SK-N-SH treated with all-trans-retinoic acid at 6 μM for 48 hours (cell line): Measurements from ENCODE around the gene ATP6AP2.
"Not testable (repeated sequence)": the region's sequence is repeated elsewhere in the genome, so short reads cannot be mapped to it uniquely, and the experiment has no call there.

Source experiments
- ATAC-seq: fragments of 200-7000 bp; cut with Tn5 transposase; 3 replicates; pipeline ENCODE4 v1.9.1; 2020; ENCODE audit warnings: mild to moderate bottlenecking, moderate library complexity
- ARNTL ChIP-seq: fragments of 450-650 bp; formaldehyde crosslinking; IDR thresholded peaks from 2 replicates; pipeline ENCODE4 v1.5.0; 2020; ENCODE audit warnings: low read depth, mild to moderate bottlenecking, moderate library complexity, borderline replicate concordance
- BACH2 ChIP-seq: fragments of 250-450 bp; sonication (Bioruptor Pico); IDR thresholded peaks from 2 replicates; pipeline ENCODE4 v1.9.0; 2021; ENCODE audit warnings: mild to moderate bottlenecking, borderline replicate concordance
- CSDC2 ChIP-seq: fragments of 250-450 bp; sonication (Bioruptor Pico); IDR thresholded peaks from 2 replicates; pipeline ENCODE4 v1.5.0; 2020; ENCODE audit warnings: mild to moderate bottlenecking, moderate library complexity
- ESRRG ChIP-seq: fragments of 250-450 bp; sonication (Bioruptor Pico); IDR thresholded peaks from 2 replicates; pipeline ENCODE4 v1.6.1; 2021; ENCODE audit warnings: mild to moderate bottlenecking
- GLIS3 ChIP-seq: fragments of 250-450 bp; sonication (Bioruptor Pico); IDR thresholded peaks from 2 replicates; pipeline ENCODE4 v1.5.0; 2020; ENCODE audit warnings: mild to moderate bottlenecking, moderate library complexity
- ISL1 ChIP-seq: fragments of 250-450 bp; sonication (Bioruptor Pico); IDR thresholded peaks from 2 replicates; pipeline ENCODE4 v2.1.2; 2022; ENCODE audit warnings: mild to moderate bottlenecking, moderate library complexity
- OSR1 ChIP-seq: fragments of 250-450 bp; sonication (Bioruptor Pico); IDR thresholded peaks from 2 replicates; pipeline ENCODE4 v1.8.0; 2022; ENCODE audit warnings: moderate library complexity, mild to moderate bottlenecking, inconsistent platforms
- PPARA ChIP-seq: fragments of 250-450 bp; sonication (Bioruptor Pico); IDR thresholded peaks from 2 replicates; pipeline ENCODE4 v1.5.0; 2020; ENCODE audit warnings: mild to moderate bottlenecking, borderline replicate concordance
- SNAI2 ChIP-seq: fragments of 250-450 bp; sonication (Bioruptor Pico); IDR thresholded peaks from 2 replicates; pipeline ENCODE4 v1.5.0; 2020; ENCODE audit warnings: mild to moderate bottlenecking, moderate library complexity
- TCF4 ChIP-seq: fragments of 250-450 bp; sonication (Bioruptor Pico); IDR thresholded peaks from 2 replicates; pipeline ENCODE4 v1.8.0; 2021; ENCODE audit warnings: mild to moderate bottlenecking, moderate library complexity, borderline replicate concordance
- TOX ChIP-seq: fragments of 250-450 bp; sonication (Bioruptor Pico); IDR thresholded peaks from 2 replicates; pipeline ENCODE4 v1.8.0; 2021; ENCODE audit warnings: mild to moderate bottlenecking, moderate library complexity, borderline replicate concordance
- ZFP3 ChIP-seq: fragments of 250-450 bp; sonication (Bioruptor Pico); IDR thresholded peaks from 2 replicates; pipeline ENCODE4 v1.5.0; 2020; ENCODE audit warnings: mild to moderate bottlenecking, moderate library complexity
- ZNF565 ChIP-seq: fragments of 450-650 bp; formaldehyde crosslinking; conservative IDR thresholded peaks from 2 replicates; pipeline ENCODE4 v1.5.0; 2020; ENCODE audit warnings: low read depth, mild to moderate bottlenecking, moderate library complexity
- ZNF8 ChIP-seq: fragments of 450-650 bp; formaldehyde crosslinking; IDR thresholded peaks from 2 replicates; pipeline ENCODE4 v1.5.0; 2020; ENCODE audit warnings: mild to moderate bottlenecking, moderate library complexity
- TF ChIP-seq, protein P1 (sequence below): fragments of 250-450 bp; sonication (Bioruptor Pico); IDR thresholded peaks from 2 replicates; pipeline ENCODE4 v1.5.0; 2020; ENCODE audit warnings: mild to moderate bottlenecking, moderate library complexity
- TF ChIP-seq, protein P2 (sequence below): fragments of 250-450 bp; sonication (Bioruptor Pico); IDR thresholded peaks from 2 replicates; pipeline ENCODE4 v1.5.1; 2021; ENCODE audit warnings: mild to moderate bottlenecking, moderate library complexity
- TF ChIP-seq, protein P3 (sequence below): fragments of 250-450 bp; sonication (Bioruptor Pico); IDR thresholded peaks from 2 replicates; pipeline ENCODE4 v1.8.0; 2020; ENCODE audit warnings: mild to moderate bottlenecking, moderate library complexity, borderline replicate concordance
- TF ChIP-seq, protein P4 (sequence below): fragments of 250-450 bp; sonication (Bioruptor Pico); IDR thresholded peaks from 2 replicates; pipeline ENCODE4 v1.5.1; 2020; ENCODE audit warnings: low read depth, mild to moderate bottlenecking, moderate library complexity
- TF ChIP-seq, protein P5 (sequence below): fragments of 250-450 bp; sonication (Bioruptor Pico); IDR thresholded peaks from 2 replicates; pipeline ENCODE4 v1.8.0; 2021; ENCODE audit warnings: low read depth, mild to moderate bottlenecking, moderate library complexity, borderline replicate concordance

The ATP6AP2 gene

DNA sequence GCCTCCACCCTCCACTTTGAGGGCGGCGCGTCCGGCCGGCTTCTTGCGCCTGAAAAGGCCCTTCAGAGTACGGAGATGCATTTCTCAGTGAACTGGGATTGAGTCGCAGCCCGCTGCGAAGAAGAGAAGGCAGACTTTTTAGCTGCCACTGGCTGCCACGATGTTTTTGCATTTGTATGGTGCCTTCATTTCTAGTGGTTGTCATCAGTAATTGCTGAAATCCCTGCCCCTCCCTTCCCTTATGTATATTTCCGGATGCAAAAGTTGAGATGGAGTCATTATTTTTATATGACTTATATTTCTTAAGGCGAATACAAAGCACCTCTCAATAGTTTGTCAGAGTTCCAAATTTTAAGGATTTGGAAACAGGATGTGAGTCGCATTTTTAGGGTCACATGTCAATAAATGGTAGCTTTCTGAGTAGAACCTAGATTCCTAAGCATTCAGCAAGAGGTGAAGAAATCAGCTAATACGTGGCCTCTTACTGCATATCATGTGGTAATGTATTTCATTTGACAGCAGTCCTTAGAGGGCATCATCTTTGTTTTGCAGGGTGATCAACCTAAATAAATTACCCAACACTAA is 658 bp downstream of the ATP6AP2 start (continued):
- TF ChIP-seq, protein P1, sequence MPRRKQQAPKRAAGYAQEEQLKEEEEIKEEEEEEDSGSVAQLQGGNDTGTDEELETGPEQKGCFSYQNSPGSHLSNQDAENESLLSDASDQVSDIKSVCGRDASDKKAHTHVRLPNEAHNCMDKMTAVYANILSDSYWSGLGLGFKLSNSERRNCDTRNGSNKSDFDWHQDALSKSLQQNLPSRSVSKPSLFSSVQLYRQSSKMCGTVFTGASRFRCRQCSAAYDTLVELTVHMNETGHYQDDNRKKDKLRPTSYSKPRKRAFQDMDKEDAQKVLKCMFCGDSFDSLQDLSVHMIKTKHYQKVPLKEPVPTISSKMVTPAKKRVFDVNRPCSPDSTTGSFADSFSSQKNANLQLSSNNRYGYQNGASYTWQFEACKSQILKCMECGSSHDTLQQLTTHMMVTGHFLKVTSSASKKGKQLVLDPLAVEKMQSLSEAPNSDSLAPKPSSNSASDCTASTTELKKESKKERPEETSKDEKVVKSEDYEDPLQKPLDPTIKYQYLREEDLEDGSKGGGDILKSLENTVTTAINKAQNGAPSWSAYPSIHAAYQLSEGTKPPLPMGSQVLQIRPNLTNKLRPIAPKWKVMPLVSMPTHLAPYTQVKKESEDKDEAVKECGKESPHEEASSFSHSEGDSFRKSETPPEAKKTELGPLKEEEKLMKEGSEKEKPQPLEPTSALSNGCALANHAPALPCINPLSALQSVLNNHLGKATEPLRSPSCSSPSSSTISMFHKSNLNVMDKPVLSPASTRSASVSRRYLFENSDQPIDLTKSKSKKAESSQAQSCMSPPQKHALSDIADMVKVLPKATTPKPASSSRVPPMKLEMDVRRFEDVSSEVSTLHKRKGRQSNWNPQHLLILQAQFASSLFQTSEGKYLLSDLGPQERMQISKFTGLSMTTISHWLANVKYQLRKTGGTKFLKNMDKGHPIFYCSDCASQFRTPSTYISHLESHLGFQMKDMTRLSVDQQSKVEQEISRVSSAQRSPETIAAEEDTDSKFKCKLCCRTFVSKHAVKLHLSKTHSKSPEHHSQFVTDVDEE (CRISPR knock-in tag) = no peak
- no peak for TF ChIP-seq SNAI2 (CRISPR knock-in tag)

DNA sequence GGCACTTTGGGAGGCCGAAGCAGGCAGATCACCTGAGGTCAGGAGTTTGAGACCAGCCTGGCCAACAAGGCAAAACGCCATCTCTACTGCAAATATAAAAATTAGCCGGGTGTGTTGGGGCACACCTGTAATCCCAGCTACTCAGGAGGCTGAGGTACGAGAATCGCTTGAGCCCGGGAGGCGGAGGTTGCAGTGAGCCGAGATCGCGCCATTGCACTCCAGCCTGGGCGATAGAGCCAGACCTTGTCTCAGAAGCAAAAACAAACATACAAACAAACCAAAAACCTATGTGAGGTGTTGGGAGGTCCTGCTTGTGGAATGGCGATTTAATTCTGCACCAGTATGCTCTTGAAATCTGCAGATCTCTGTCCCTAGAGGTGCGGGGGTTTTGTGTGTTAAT is 1.4 kb downstream of the ATP6AP2 start:
- ATAC-seq = not testable (repeated sequence)

DNA sequence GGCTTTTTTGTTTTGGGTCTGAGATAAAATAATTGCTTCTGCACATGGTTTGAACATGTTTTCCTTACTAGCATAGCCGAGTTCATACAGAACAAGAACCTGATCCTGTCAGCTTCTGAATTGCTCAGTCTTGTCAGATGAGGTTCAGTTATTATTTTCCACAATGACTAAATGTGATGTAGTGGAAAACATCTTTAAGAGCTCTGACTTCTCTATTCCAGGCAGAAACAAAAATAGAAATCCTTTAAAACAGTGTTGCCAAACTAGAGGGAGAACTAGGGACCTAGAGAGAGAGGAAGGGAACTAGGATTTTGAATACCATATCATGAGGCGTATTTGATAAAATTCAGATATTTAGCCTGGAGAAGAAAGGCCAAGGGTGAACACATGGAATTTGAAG is 2.0 kb downstream of the ATP6AP2 start:
- no peak for ATAC-seq
- TF ChIP-seq, protein P2, sequence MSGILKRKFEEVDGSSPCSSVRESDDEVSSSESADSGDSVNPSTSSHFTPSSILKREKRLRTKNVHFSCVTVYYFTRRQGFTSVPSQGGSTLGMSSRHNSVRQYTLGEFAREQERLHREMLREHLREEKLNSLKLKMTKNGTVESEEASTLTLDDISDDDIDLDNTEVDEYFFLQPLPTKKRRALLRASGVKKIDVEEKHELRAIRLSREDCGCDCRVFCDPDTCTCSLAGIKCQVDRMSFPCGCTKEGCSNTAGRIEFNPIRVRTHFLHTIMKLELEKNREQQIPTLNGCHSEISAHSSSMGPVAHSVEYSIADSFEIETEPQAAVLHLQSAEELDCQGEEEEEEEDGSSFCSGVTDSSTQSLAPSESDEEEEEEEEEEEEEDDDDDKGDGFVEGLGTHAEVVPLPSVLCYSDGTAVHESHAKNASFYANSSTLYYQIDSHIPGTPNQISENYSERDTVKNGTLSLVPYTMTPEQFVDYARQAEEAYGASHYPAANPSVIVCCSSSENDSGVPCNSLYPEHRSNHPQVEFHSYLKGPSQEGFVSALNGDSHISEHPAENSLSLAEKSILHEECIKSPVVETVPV = no peak
- TF ChIP-seq GLIS3 (CRISPR knock-in tag) (no peak), ZNF565 (CRISPR knock-in tag) (no peak), SNAI2 (CRISPR knock-in tag) (no peak), ARNTL (CRISPR knock-in tag) (no peak), PPARA (CRISPR knock-in tag) (no peak), BACH2 (CRISPR knock-in tag) (no peak), ISL1 (no peak), ZNF8 (CRISPR knock-in tag) (no peak), ESRRG (CRISPR knock-in tag) (no peak), OSR1 (CRISPR knock-in tag) (no peak), TOX (no peak), CSDC2 (CRISPR knock-in tag) (no peak), TCF4 (CRISPR knock-in tag) (no peak), ZFP3 (CRISPR knock-in tag) (no peak)
- TF ChIP-seq, protein P1 (CRISPR knock-in tag) = no peak
- TF ChIP-seq, protein P3, sequence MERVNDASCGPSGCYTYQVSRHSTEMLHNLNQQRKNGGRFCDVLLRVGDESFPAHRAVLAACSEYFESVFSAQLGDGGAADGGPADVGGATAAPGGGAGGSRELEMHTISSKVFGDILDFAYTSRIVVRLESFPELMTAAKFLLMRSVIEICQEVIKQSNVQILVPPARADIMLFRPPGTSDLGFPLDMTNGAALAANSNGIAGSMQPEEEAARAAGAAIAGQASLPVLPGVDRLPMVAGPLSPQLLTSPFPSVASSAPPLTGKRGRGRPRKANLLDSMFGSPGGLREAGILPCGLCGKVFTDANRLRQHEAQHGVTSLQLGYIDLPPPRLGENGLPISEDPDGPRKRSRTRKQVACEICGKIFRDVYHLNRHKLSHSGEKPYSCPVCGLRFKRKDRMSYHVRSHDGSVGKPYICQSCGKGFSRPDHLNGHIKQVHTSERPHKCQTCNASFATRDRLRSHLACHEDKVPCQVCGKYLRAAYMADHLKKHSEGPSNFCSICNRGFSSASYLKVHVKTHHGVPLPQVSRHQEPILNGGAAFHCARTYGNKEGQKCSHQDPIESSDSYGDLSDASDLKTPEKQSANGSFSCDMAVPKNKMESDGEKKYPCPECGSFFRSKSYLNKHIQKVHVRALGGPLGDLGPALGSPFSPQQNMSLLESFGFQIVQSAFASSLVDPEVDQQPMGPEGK (CRISPR knock-in tag) = no peak
- TF ChIP-seq, protein P4, sequence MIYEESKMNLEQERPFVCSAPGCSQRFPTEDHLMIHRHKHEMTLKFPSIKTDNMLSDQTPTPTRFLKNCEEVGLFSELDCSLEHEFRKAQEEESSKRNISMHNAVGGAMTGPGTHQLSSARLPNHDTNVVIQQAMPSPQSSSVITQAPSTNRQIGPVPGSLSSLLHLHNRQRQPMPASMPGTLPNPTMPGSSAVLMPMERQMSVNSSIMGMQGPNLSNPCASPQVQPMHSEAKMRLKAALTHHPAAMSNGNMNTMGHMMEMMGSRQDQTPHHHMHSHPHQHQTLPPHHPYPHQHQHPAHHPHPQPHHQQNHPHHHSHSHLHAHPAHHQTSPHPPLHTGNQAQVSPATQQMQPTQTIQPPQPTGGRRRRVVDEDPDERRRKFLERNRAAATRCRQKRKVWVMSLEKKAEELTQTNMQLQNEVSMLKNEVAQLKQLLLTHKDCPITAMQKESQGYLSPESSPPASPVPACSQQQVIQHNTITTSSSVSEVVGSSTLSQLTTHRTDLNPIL (CRISPR knock-in tag) = no peak
- TF ChIP-seq, protein P5, sequence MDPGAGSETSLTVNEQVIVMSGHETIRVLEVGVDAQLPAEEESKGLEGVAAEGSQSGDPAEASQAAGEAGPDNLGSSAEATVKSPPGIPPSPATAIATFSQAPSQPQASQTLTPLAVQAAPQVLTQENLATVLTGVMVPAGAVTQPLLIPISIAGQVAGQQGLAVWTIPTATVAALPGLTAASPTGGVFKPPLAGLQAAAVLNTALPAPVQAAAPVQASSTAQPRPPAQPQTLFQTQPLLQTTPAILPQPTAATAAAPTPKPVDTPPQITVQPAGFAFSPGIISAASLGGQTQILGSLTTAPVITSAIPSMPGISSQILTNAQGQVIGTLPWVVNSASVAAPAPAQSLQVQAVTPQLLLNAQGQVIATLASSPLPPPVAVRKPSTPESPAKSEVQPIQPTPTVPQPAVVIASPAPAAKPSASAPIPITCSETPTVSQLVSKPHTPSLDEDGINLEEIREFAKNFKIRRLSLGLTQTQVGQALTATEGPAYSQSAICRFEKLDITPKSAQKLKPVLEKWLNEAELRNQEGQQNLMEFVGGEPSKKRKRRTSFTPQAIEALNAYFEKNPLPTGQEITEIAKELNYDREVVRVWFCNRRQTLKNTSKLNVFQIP = no peak

DNA sequence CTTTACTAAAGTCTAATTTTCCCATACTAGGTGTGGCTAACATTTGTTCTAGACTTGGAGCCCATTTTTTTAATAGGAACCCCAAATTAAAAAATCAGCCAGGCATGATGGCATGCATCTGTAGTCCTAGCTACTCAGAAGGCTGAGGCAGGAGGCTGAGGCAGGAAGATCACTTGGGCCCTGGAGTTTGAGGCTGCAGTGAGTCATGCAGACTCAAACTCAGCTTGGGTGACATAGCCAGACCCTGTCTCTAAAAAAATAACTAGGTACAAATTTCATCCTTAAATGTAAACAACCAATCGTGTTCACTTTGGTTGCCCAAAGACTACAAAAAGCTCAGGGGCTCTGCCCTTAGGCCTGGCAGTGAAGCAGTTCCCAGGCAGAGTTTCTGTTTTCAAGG is 6.9 kb downstream of the ATP6AP2 start:
- ATAC-seq = not testable (repeated sequence)

DNA sequence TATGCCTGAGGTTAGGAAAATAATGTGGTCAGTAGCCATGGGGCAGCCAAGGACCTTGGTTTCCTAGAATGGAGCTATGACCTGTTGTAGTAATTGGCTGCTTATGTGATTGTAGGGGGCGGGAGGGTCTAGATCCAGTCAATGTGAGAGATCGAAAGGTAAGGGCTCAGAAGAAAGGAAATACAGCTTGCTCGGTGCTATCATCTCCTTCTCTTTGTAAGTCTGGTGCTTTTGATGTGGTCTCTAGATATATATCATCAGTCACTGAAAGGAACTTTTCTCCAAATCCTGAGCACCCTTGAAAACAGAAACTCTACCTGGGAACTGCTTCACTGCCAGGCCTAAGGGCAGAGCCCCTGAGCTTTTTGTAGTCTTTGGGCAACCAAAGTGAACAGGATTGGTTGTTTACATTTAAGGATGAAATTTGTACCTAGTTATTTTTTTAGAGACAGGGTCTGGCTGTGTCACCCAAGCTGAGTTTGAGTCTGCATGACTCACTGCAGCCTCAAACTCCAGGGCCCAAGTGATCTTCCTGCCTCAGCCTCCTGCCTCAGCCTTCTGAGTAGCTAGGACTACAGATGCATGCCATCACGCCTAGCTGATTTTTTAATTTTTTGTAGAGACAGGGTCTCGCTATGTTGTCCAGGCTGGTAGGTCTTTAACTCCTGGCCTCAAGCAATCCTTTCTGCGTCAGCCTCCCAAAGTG is 9.0 kb downstream of the ATP6AP2 start:
- not testable (repeated sequence) for ATAC-seq
